Astrocyte (in vitro differentiated cells and primary cell): ENCODE results near the gene SYPL2. TPM values are rescaled to one million over a fixed set of nuclear protein-coding genes. Genes with fewer than 3 reads are reported as not detected.

ENCODE experiments used
- DNase-seq: peaks from one replicate; pipeline ENCODE4 v3.0.0-alpha.2; 2010; ENCODE audit warnings: low read depth
- FAIRE-seq: peaks from 2 replicates; lab custom pipeline; 2011; peaks lifted over from hg19 to GRCh38; lab: Jason Lieb, UNC
- H2AFZ ChIP-seq: 2 replicates; pipeline ENCODE4 v1.6.0; 2012; ENCODE audit warnings: low read depth, low read length, inconsistent platforms
- H3K27ac ChIP-seq: 2 replicates; pipeline ENCODE4 v1.5.1; 2011; ENCODE audit warnings: low read depth, low read length, inconsistent platforms
- H3K27me3 ChIP-seq: 2 replicates; pipeline ENCODE4 v1.6.0; 2011; ENCODE audit warnings: low read length, inconsistent platforms; ENCODE audit not compliant: insufficient read depth
- H3K36me3 ChIP-seq: 2 replicates; pipeline ENCODE4 v1.5.1; 2011; ENCODE audit warnings: low read length, inconsistent platforms; ENCODE audit not compliant: insufficient read depth
- H3K4me1 ChIP-seq: 2 replicates; pipeline ENCODE4 v1.5.1; 2011; ENCODE audit warnings: low read length, inconsistent platforms; ENCODE audit not compliant: insufficient read depth
- H3K4me2 ChIP-seq: 2 replicates; pipeline ENCODE4 v1.6.0; 2012; ENCODE audit warnings: low read length, inconsistent platforms
- H3K4me3 ChIP-seq: 2 replicates; pipeline ENCODE4 v1.5.1; 2011; ENCODE audit warnings: low read depth, mild to moderate bottlenecking, low read length, inconsistent platforms; ENCODE audit not compliant: insufficient read depth
- H3K79me2 ChIP-seq: 2 replicates; pipeline ENCODE4 v1.6.0; 2012; ENCODE audit warnings: mild to moderate bottlenecking, low read length, inconsistent platforms; ENCODE audit not compliant: insufficient read depth
- H3K9ac ChIP-seq: 2 replicates; pipeline ENCODE4 v1.6.0; 2012; ENCODE audit warnings: mild to moderate bottlenecking, low read length, inconsistent platforms
- H3K9me3 ChIP-seq: 2 replicates; pipeline ENCODE4 v1.5.1; 2012; ENCODE audit warnings: low read depth, mild to moderate bottlenecking, low read length, inconsistent platforms; ENCODE audit not compliant: insufficient read depth
- H4K20me1 ChIP-seq: 2 replicates; pipeline ENCODE4 v1.6.0; 2012; ENCODE audit warnings: low read length, inconsistent platforms; ENCODE audit not compliant: insufficient read depth
- H3K27ac Mint-ChIP-seq: one replicate; pipeline ENCODE4 v1.8.0; 2021; ENCODE audit warnings: mild to moderate bottlenecking, mixed read lengths; ENCODE audit not compliant: unreplicated experiment
- H3K27me3 Mint-ChIP-seq: one replicate; pipeline ENCODE4 v1.8.0; 2021; ENCODE audit warnings: low read depth, mixed read lengths; ENCODE audit not compliant: unreplicated experiment
- H3K36me3 Mint-ChIP-seq: one replicate; pipeline ENCODE4 v1.8.0; 2021; ENCODE audit warnings: low read depth, mixed read lengths; ENCODE audit not compliant: unreplicated experiment
- H3K4me1 Mint-ChIP-seq: one replicate; pipeline ENCODE4 v1.8.0; 2021; ENCODE audit warnings: low read depth, mixed read lengths; ENCODE audit not compliant: unreplicated experiment
- H3K4me3 Mint-ChIP-seq: one replicate; pipeline ENCODE4 v1.8.0; 2021; ENCODE audit warnings: mild to moderate bottlenecking, moderate library complexity, mixed read lengths; ENCODE audit not compliant: unreplicated experiment
- H3K9me3 Mint-ChIP-seq: one replicate; pipeline ENCODE4 v1.8.0; 2021; ENCODE audit warnings: mild to moderate bottlenecking, mixed read lengths; ENCODE audit not compliant: unreplicated experiment
- EZH2 ChIP-seq: IDR thresholded peaks from 2 replicates; pipeline ENCODE4 v1.6.1; 2012; ENCODE audit warnings: mild to moderate bottlenecking, low read length, inconsistent platforms; ENCODE audit not compliant: insufficient read depth
- total RNA-seq: library from RNA; stranded (reverse); gene quantifications from 2 replicates; pipeline ENCODE4 v1.2.1, GENCODE V29; 2021
- TF ChIP-seq, protein P1 (sequence below): IDR thresholded peaks from 2 replicates; pipeline ENCODE4 v1.5.1; 2011; ENCODE audit warnings: low read depth, mild to moderate bottlenecking, inconsistent platforms, low read length, moderate library complexity; ENCODE audit not compliant: insufficient read depth

SYPL2 gene
- total RNA-seq, 1 donor from 2014 or later, result 0.70 TPM

DNA sequence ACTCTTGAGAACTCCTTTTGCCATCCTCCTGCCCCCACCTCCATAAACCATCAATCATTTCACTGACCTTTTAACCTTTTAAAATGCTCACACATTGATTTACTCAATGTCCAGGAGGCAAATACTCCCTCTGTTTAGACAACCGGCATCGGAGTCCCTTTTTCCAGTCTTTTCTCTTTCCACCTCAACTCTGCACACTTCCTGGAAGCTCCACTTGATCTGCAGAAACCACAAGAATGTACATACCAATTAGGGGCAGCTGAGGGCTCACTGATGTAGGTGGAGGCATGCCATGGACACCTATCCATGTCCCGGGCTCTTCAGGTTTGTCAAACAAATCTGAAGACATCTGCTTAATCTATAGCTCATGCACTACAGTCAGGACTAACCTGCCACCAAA is 48.5 kb downstream of the SYPL2 start:
- FAIRE-seq (no peak), DNase-seq (no peak)
- H3K4me1 Mint-ChIP-seq, result peaks cover 15% of the 10 kb centered on the region
- H3K4me2 ChIP-seq, result no peak overlapping the region
- no peak overlapping the region for H3K27ac ChIP-seq
- TF ChIP-seq, protein P1, sequence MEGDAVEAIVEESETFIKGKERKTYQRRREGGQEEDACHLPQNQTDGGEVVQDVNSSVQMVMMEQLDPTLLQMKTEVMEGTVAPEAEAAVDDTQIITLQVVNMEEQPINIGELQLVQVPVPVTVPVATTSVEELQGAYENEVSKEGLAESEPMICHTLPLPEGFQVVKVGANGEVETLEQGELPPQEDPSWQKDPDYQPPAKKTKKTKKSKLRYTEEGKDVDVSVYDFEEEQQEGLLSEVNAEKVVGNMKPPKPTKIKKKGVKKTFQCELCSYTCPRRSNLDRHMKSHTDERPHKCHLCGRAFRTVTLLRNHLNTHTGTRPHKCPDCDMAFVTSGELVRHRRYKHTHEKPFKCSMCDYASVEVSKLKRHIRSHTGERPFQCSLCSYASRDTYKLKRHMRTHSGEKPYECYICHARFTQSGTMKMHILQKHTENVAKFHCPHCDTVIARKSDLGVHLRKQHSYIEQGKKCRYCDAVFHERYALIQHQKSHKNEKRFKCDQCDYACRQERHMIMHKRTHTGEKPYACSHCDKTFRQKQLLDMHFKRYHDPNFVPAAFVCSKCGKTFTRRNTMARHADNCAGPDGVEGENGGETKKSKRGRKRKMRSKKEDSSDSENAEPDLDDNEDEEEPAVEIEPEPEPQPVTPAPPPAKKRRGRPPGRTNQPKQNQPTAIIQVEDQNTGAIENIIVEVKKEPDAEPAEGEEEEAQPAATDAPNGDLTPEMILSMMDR, result no peak
- TF ChIP-seq EZH2, result no peak
- H3K27me3 ChIP-seq, result peaks cover 5% of the 10 kb centered on the region
- H3K79me2 ChIP-seq, result no peaks in the 10 kb centered on the region
- H3K9ac ChIP-seq, result no peak overlapping the region
- peaks cover 2% of the 10 kb centered on the region for H3K9me3 Mint-ChIP-seq
- no peaks in the 10 kb centered on the region for H3K36me3 ChIP-seq
- H3K36me3 Mint-ChIP-seq, result no peaks in the 10 kb centered on the region
- H3K27ac Mint-ChIP-seq, result no peak overlapping the region
- H3K9me3 ChIP-seq, result no peaks in the 10 kb centered on the region
- no peak overlapping the region for H3K4me3 ChIP-seq
- peaks cover 3% of the 10 kb centered on the region for H3K4me1 ChIP-seq
- peaks cover 20% of the 10 kb centered on the region for H3K27me3 Mint-ChIP-seq
- H4K20me1 ChIP-seq, result no peaks in the 10 kb centered on the region
- H3K4me3 Mint-ChIP-seq, result peak overlapping the region; percentile 23
- no peak overlapping the region for H2AFZ ChIP-seq

DNA sequence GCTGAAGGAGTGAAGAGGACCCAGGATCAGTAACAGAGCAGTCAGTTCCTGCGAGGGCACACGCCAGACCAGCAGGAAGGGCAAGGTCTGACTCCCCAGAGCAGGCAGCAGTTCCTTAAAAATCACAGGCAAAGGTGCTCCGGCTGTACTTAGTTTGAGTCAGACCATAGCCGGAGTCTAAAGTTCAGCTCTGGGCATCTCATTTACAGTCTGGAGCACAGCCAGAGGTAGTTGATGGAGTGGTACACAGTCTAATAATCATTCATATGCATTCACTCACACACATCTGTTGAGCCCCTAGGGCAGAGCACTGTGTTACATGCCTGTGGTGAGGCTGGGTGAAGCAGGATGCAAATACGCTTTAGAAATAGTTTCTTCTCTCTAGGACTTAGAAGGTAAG is 50.5 kb downstream of the SYPL2 start:
- FAIRE-seq (no peak), DNase-seq (no peak)
- Histone ChIP-seq H3K4me2 (no peak overlapping the region), H4K20me1 (no peaks in the 10 kb centered on the region), H3K4me1 (no peaks in the 10 kb centered on the region), H3K9ac (no peak overlapping the region), H3K36me3 (no peaks in the 10 kb centered on the region), H2AFZ (no peak overlapping the region), H3K27ac (no peak overlapping the region), H3K79me2 (no peaks in the 10 kb centered on the region), H3K9me3 (no peaks in the 10 kb centered on the region), H3K27me3 (peaks cover 14% of the 10 kb centered on the region), H3K4me3 (no peak overlapping the region)
- Mint-ChIP-seq H3K27ac (no peak overlapping the region), H3K36me3 (no peaks in the 10 kb centered on the region), H3K27me3 (peaks cover 2% of the 10 kb centered on the region), H3K4me3 (no peak overlapping the region), H3K9me3 (peaks cover 2% of the 10 kb centered on the region), H3K4me1 (peaks cover 15% of the 10 kb centered on the region)
- TF ChIP-seq, protein P1, result no peak
- TF ChIP-seq EZH2, result no peak

DNA sequence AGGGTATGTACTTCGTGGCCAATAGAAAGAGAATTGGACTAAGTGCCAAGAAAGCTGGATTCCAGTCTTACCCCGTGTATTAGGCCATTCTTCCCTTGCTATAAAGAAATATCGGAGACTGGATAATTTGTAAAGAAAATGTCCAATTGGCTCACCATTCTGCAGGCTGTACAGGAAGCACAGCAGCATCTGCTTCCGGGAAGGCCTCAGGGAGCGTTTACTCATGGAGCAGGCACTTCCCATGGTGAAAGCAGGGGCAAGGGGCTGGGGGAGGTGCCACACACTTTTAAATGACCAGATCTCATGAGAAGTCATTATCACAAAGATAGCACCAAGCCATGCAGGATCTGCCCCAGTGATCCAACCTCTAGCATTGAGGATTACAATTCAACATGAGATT is 51.0 kb downstream of the SYPL2 start:
- FAIRE-seq, result no peak

More for the DNA sequence above, 51.0 kb downstream of the SYPL2 start:
- Mint-ChIP-seq H3K27ac (no peak overlapping the region), H3K4me1 (peaks cover 15% of the 10 kb centered on the region), H3K9me3 (peaks cover 2% of the 10 kb centered on the region), H3K4me3 (no peak overlapping the region), H3K27me3 (peaks cover 4% of the 10 kb centered on the region), H3K36me3 (no peaks in the 10 kb centered on the region)
- TF ChIP-seq EZH2, result no peak
- TF ChIP-seq, protein P1, result no peak
- Histone ChIP-seq H3K27me3 (peaks cover 19% of the 10 kb centered on the region), H3K9ac (no peak overlapping the region), H3K4me3 (no peak overlapping the region), H2AFZ (no peak overlapping the region), H3K27ac (no peak overlapping the region), H3K4me2 (no peak overlapping the region), H3K36me3 (no peaks in the 10 kb centered on the region), H3K9me3 (no peaks in the 10 kb centered on the region), H3K4me1 (no peaks in the 10 kb centered on the region), H3K79me2 (no peaks in the 10 kb centered on the region), H4K20me1 (no peaks in the 10 kb centered on the region)
- DNase-seq, result no peak
